Heart right ventricle (tissue), 16 donors: ENCODE data around the gene ANKS6. TPM values are rescaled to one million over a fixed set of nuclear protein-coding genes. Genes with fewer than 3 reads are reported as not detected.

Experiments used
- ATAC-seq, 8 donors: fragments of 200-7000 bp; cut with Tn5 transposase; one replicate each; pipeline ENCODE4 v1.9.1; 2020; ENCODE audit warnings: mild to moderate bottlenecking in 8 of 8, moderate library complexity in 8 of 8, moderate number of reproducible peaks in 1 of 8
- DNase-seq, 2 donors: peaks; one replicate each; pipeline ENCODE4 v3.0.0-alpha.2; 2020
- H3K27ac ChIP-seq, 10 donors: fragments of 200-600 bp; sonication (generic) in 2 of 10; one replicate each; pipeline versions ENCODE4 v1.5.0 to v1.8.0; 2020 to 2022; ENCODE audit warnings: mild to moderate bottlenecking in 3 of 10
- H3K27me3 ChIP-seq, 7 donors: fragments of 200-600 bp; one replicate each; pipeline ENCODE4 v1.8.0; 2021 to 2022; ENCODE audit warnings: mild to moderate bottlenecking in 2 of 7
- H3K36me3 ChIP-seq, 9 donors: fragments of 200-600 bp; sonication (generic) in 1 of 9; one replicate each; pipeline versions ENCODE4 v1.5.0 to v1.8.0; 2020 to 2022; ENCODE audit warnings: mild to moderate bottlenecking in 2 of 9
- H3K4me1 ChIP-seq, 9 donors: fragments of 200-600 bp; sonication (generic) in 1 of 9; one replicate each; pipeline versions ENCODE4 v1.5.0 to v1.8.0; 2020 to 2022; ENCODE audit warnings: mild to moderate bottlenecking in 4 of 9
- H3K4me3 ChIP-seq, 10 donors: fragments of 200-600 bp; sonication (generic) in 2 of 10; one replicate each; pipeline versions ENCODE4 v1.5.0 to v1.8.0; 2020 to 2022; ENCODE audit warnings: mild to moderate bottlenecking in 7 of 10, moderate library complexity in 2 of 10
- H3K9me3 ChIP-seq, 11 donors: fragments of 200-600 bp in 10 of 11; sonication (generic) in 2 of 11; one replicate each; pipeline versions ENCODE4 v1.5.0 to v1.8.0; 2013 to 2022; ENCODE audit warnings: mild to moderate bottlenecking in 2 of 11, control low read depth in 1 of 11, moderate library complexity in 1 of 11
- CTCF ChIP-seq, 9 donors: fragments of 200-600 bp; sonication (generic) in 2 of 9; IDR thresholded peaks; one replicate each; pipeline versions ENCODE4 v1.5.0 to v1.8.0; 2021 to 2022; ENCODE audit warnings: antibody characterized with exemption in 9 of 9, mild to moderate bottlenecking in 5 of 9, moderate library complexity in 1 of 9
- WGBS, 2 donors: extraction: QIAGEN DNeasy Blood & Tissue Kit; methylation state at CpG; one replicate each; pipeline ENCODE4 v1.1.7; 2013; ENCODE audit warnings: inconsistent platforms in 1 of 2; 5-methylcytosine and 5-hydroxymethylcytosine counted together
- intact Hi-C, 10 donors: fragments of 100-400 bp; cut with DNase I; formaldehyde crosslinking; loops; one replicate each; pipeline versions ENCODE4 v1.11.1 to v1.14.2; 2022
- polyA plus RNA-seq, 2 donors: library from polyadenylated mRNA; stranded (reverse); fragments of 200-250 nt; gene quantifications; one replicate each; pipeline ENCODE4 v1.2.3, GENCODE V29; 2013
- total RNA-seq, 10 donors: library from RNA; stranded (reverse); fragmentation: NEBNext Ultra II Directional in 3 of 10; extraction: Animal tissue kit (Norgen Biotek cat#: 25700) in 3 of 10; gene quantifications; one replicate each; pipeline versions ENCODE4 v1.2.1 to v1.2.4, GENCODE V29; 2021 to 2023
- donor health status: Arrhythmogenic right ventricular cardiomyopathy.
- donor health status: ischemic (EF 13 %, LVEDD 7.1; RV severe dilation, severe dysfunction).
- donor health status: healthy with polysubstance abuse.
- donor health status: DM: no; HTN: yes; CAD: no.
- donor health status: DM: no; HTN: no; CAD: no.
- donor health status: ischemic (EF 25% LVEDD 6.9; RV normal size, moderate dysfunction).
- donor health status: ischemic (EF 25% LVEDD 5.7; RV mildly dilated, moderate dysfunction).
- donor health status: healthy.
- donor health status: DM: yes; HTN: yes; CAD: no.
- donor health status: Ischemic cardiomyopathy.
- donor health status: ischemic (EF 35%, LVEDD 5.7; RV mildly dilated, moderate dysfunction).
- donor health status: nonischemic (EF 11% LVEDD 7.7; RV severe dilation, severe dysfunction).
- donor health status: DM: yes; HTN: yes; CAD: no.
- donor health status: PGD.
- donor health status: ischemic (EF 29% LVEDD 5.4; RV normal size, mild dysfunction).
- donor health status: nonischemic (EF 23%, LVEDD 6.1; RV moderate dilation, normal function).

The ANKS6 gene
- total and polyA plus RNA-seq, 12 donors, result 3.1 to 8.0 (median 4.2) TPM

- peak; percentile 63 to 91 (median 82) for ATAC-seq
- H3K9me3 ChIP-seq, result no peaks in the 10 kb centered on the region
- H3K27ac ChIP-seq, result no peak overlapping the region
- H3K4me1 ChIP-seq, result peaks cover 3 to 22% (median 15%) of the 10 kb centered on the region in 9 donors
- H3K36me3 ChIP-seq, result no peaks in the 10 kb centered on the region
- whole genome bisulfite sequencing, 2 donors, result 2 to 3% methylated on average over 79 of the region's 79 CpGs
- H3K27me3 ChIP-seq, result peaks cover 13 to 97% (median 94%) of the 10 kb centered on the region in 7 donors
- H3K4me3 ChIP-seq, result peak overlapping the region in 8 of 10 donors; percentile 6 to 39 (median 27)
- TF ChIP-seq CTCF (IDR thresholded peaks at IDR 0.05), result peak in 8 of 9 donors; percentile 38 to 66 (median 54)
- intact Hi-C loops, result loop anchor here in 5 of 10 donors (2.0 to 10.0 kb wide), 4 partner anchors 57 to 393 kb away; no protein-coding TSS in a partner anchor
- DNase-seq, result peak; percentile 28 to 29
Observed at GRCh38 chr9:98707166-98708102, 88.9 kb downstream of the ANKS6 start.

GRCh38 chr9:98706651-98707165, 89.6 kb downstream of the ANKS6 start:
- no peaks in the 10 kb centered on the region for H3K36me3 ChIP-seq
- 5 to 7% methylated on average over 15 of the region's 15 CpGs for WGBS, 2 donors
- no peak overlapping the region for H3K27ac ChIP-seq
- intact Hi-C loops, result loop anchor here in 5 of 10 donors (2.0 to 10.0 kb wide), 4 partner anchors 58 to 392 kb away; no protein-coding TSS in a partner anchor
- DNase-seq, result no peak
- no peaks in the 10 kb centered on the region for H3K9me3 ChIP-seq
- H3K27me3 ChIP-seq, result peaks cover 13 to 97% (median 92%) of the 10 kb centered on the region in 7 donors
- H3K4me3 ChIP-seq, result peak overlapping the region in 5 of 10 donors; percentile 6 to 39 (median 35)
- H3K4me1 ChIP-seq, result peaks cover 3 to 22% (median 15%) of the 10 kb centered on the region in 9 donors
- ATAC-seq, result no peak
- no peak for TF ChIP-seq CTCF (IDR thresholded peaks at IDR 0.05)

GRCh38 chr9:98702835-98703380, 93.4 kb downstream of the ANKS6 start:
- no peak for ATAC-seq
- intact Hi-C loops, result loop anchor here in 3 of 10 donors (10.0 kb wide), 2 partner anchors 62 to 388 kb away; no protein-coding TSS in a partner anchor
- H3K4me3 ChIP-seq, result no peak overlapping the region
- no peak overlapping the region for H3K27ac ChIP-seq
- no peak for TF ChIP-seq CTCF (IDR thresholded peaks at IDR 0.05)
- peaks cover 0 to 14% (median 11%) of the 10 kb centered on the region in 9 donors for H3K4me1 ChIP-seq
- H3K9me3 ChIP-seq, result peaks cover 0 to 9% (median 0%) of the 10 kb centered on the region in 11 donors
- no peak for DNase-seq
- no peaks in the 10 kb centered on the region for H3K36me3 ChIP-seq
- 72 to 79% methylated on average over 2 of the region's 2 CpGs for WGBS, 2 donors
- H3K27me3 ChIP-seq, result peaks cover 7 to 87% (median 70%) of the 10 kb centered on the region in 7 donors

- H3K36me3 ChIP-seq, result no peaks in the 10 kb centered on the region
- DNase-seq (no peak), ATAC-seq (no peak)
- peaks cover 7 to 85% (median 66%) of the 10 kb centered on the region in 7 donors for H3K27me3 ChIP-seq
- H3K27ac ChIP-seq, result no peak overlapping the region
- H3K9me3 ChIP-seq, result peaks cover 0 to 9% (median 0%) of the 10 kb centered on the region in 11 donors
- no peak overlapping the region for H3K4me3 ChIP-seq
- intact Hi-C loops, result loop anchor here in 3 of 10 donors (10.0 kb wide), 2 partner anchors 62 to 388 kb away; no protein-coding TSS in a partner anchor
- TF ChIP-seq CTCF (IDR thresholded peaks at IDR 0.05), result no peak
- peaks cover 0 to 8% (median 6%) of the 10 kb centered on the region in 9 donors for H3K4me1 ChIP-seq
- 84 to 90% methylated on average over 8 of the region's 8 CpGs for whole genome bisulfite sequencing, 2 donors
Observed at GRCh38 chr9:98702340-98702739, 94.0 kb downstream of the ANKS6 start.
